SIG-M5 treated with dmso at 0.1 percent for 504 hours (cell line): Measurements from ENCODE around the gene FGFBP2.

Experiments
- DNase-seq: peaks from one replicate; lab custom pipeline; 2025; ENCODE audit not compliant: unreplicated experiment; lab: John Stamatoyannopoulos, UW

Gene FGFBP2

GRCh38 chr4:15968551-15969300 lies 5.8 kb upstream of the FGFBP2 start:
- no peak for DNase-seq

GRCh38 chr4:15965325-15965724 lies 2.4 kb upstream of the FGFBP2 start:
- DNase-seq = no peak

- no peak for DNase-seq
Observed at GRCh38 chr4:15964159-15964558, 1.2 kb upstream of the FGFBP2 start.

DNA sequence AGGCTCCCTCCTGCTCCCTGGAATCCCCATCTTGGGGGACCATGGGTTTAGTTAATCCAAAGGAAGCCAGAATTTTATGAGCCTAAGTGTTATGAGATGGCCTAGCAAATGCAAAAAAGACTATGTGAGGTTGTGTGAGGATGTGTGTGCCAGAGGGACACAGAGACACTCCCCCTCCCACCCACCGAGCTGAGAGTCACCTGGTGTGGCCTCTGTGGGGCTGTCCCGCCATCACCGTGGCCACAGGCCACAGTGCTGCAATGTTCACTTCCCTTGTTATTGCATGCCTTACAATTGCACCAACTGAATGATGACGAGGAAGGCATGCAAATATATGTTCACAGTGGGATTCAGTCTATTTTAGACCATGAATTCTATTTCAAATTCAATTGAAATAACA lies 601 bp upstream of the FGFBP2 start:
- DNase-seq = no peak

DNA sequence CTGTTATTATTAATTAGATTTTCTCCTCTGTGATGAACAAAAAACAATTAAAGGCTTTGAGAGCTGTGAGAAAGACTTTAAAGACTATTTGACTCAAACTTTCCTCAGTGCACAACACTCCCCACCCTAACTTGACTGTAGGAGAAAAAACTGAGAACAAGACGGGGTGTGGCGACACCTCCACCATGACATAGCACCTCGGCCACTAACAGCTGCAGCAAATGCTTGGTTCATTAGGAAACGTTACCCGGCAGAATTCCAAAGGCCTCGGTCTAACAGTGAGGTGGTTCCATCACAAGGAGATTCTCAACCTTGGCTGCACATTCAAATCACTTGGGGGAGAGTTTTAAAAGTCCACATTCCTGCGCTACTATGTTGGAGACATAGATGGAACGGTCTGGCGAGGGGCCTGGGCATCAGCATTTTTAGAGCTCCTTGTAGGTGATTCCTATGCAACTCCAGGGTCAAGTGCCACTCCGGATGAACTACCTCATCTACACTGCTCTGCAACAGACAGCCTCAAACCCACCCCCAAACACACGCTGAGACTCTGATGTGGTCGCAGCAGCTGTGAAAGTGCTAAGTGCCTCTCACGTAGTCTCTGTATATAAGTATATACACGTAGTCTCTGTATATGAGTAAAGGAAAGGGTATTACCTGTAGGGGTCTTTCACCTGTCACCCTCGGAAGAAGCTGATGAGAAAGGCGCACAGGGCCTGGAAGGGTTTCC lies 1.0 kb downstream of the FGFBP2 start:
- no peak for DNase-seq

GRCh38 chr4:15958562-15958961 lies 4.4 kb downstream of the FGFBP2 start:
- no peak for DNase-seq

GRCh38 chr4:15956179-15956850 lies 6.7 kb downstream of the FGFBP2 start:
- DNase-seq = peak; percentile 73

DNA sequence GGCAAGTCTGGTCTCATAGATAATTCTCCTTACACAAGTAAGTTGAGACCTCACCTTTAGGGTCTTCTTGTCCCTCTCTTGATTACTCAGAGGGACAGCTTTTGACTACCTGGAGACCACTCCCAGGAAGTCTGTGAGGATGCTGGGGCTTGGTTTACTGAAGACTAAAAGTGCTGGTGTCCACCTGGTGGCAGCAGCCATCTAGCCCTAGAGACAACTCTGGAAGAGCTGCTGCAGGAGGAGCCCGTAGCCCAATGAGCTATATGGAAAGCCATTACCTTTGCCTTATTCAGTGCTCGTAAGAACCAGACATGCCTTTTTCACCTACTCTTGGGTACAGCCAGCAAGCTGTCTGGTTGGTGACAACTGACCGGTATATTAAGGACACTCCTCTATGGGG lies 7.3 kb downstream of the FGFBP2 start:
- no peak for DNase-seq

- no peak for DNase-seq
Observed at GRCh38 chr4:15953625-15954024, 9.3 kb downstream of the FGFBP2 start.

GRCh38 chr4:15951781-15952180 lies 11.2 kb downstream of the FGFBP2 start:
- DNase-seq = no peak

GRCh38 chr4:15948826-15949225 lies 14.1 kb downstream of the FGFBP2 start:
- no peak for DNase-seq

- no peak for DNase-seq
Observed at GRCh38 chr4:15947684-15948083, 15.3 kb downstream of the FGFBP2 start.

- DNase-seq = peak; percentile 79
Observed at GRCh38 chr4:15945516-15945915, 17.5 kb downstream of the FGFBP2 start.

DNA sequence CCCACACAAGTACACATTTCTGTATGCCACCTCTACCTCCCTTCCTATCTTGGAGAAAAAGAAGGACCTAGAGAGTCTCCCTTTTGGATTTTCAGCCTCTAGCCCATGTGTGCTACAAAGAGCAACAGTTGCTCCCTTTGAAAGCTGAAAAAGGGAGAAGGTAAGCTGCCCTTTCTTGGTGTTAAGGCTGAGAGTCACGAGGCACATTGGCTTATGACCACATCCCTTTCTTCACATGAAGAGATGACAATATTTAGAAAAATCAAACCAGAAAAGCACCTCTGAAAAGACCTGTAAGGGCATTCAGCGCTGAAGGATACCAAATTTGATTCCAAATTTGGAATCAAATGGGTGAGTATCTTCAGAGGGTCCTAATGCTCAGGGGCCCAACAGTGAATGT lies 18.1 kb downstream of the FGFBP2 start:
- no peak for DNase-seq

DNA sequence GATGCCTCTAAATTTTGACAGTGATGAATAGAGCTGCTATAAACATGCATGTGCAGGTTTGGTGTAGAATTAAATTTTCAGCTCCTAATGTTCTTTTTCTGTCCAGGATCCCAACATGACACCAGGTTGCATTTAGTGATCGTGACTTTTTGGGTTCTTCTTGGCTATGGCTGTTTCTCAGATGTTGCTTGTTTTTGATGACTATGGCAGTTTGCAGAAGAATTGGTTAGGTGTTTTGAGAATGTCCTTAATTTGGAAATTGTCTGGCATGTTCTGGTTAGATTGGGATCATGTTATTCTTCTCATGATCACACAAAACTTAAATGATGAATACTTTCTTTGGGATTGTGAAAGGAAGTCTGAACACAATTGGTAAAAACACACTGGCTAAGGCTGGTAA lies 20.7 kb downstream of the FGFBP2 start:
- no peak for DNase-seq

- no peak for DNase-seq
Observed at GRCh38 chr4:15938640-15939039, 24.3 kb downstream of the FGFBP2 start, which contains the start of gene FGFBP1. Gene FGFBP1, minus strand, starts transcription at chr4:15938740. Its CDS starts 2,108 bp downstream, at chr4:15936632.

DNA sequence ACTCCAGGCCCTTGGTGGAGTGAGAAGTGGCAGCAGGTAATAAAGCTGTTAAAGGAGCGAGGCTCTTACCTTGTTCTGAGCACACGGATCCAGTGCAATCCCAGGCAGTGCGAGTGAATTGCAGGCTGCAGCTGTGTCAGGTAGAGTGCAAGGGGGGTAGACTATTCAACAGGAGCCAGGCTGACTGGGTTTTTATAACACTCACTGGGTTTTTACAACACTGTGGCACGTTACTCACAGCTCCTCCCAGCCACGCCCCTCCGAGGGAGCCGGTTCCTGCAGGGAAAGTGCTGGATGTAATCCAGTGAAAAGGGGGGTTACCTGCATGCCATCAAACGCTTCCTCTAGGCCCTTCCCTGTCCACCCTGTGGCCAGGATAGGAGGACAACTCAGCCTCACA lies 24.8 kb downstream of the FGFBP2 start:
- no peak for DNase-seq

DNA sequence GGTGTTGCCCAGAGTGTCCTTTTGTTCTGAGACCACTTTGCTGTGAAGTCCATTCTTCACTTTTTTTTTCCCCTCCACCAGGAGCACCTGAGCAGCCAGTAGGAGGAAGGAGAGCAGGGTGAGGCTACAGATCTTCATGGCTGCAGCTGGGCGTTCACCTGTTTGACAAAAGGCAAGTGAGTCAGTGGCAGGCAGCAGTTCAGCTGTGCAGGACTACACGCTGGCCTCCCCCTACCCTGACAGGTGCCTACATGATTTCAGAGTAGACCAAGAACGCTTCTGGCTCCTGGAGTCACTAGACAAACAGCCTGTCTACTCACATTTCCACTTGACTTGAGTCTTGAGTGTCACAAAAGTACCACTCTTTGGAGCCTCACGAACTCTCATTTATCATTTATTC lies 26.5 kb downstream of the FGFBP2 start:
- no peak for DNase-seq

- DNase-seq = no peak
Observed at GRCh38 chr4:15935504-15936402, 27.2 kb downstream of the FGFBP2 start.

GRCh38 chr4:15934259-15934658 lies 28.7 kb downstream of the FGFBP2 start:
- DNase-seq = no peak
